OCI-LY3 (cell line): ENCODE measurements around the gene RIBC2.

ENCODE experiments used
- EZH2phosphoT487 ChIP-seq: fragments of 200-600 bp; shearing (Covaris generic); IDR thresholded peaks from 2 replicates; pipeline ENCODE4 v1.6.1; 2018; ENCODE audit warnings: antibody characterized with exemption, mixed run types, low read depth
- TF ChIP-seq, protein P1 (sequence below): fragments of 200-600, 300-600 bp; sonication (generic); IDR thresholded peaks from 2 replicates; pipeline ENCODE4 v1.5.1; 2014; ENCODE audit warnings: antibody characterized with exemption, low read length, low read depth

DNA sequence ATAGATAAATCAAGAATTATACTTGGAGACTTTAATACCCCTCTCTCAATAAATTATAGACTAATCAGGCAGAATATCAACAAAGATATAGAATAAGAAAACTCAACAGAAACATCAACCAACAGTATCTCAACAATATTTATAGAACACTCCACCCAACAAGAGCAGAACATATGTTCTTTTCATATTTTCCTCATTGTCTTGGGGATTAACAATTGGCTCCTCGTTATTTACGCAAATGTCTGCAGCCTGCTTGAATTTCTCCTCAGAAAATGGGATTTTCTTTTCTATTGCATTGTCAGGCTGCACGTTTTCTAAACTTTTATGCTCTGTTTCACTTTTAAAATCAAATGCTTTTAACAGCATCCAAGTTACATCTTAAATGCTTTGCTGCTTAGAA is 52.1 kb downstream of the RIBC2 start:
- TF ChIP-seq, protein P1, sequence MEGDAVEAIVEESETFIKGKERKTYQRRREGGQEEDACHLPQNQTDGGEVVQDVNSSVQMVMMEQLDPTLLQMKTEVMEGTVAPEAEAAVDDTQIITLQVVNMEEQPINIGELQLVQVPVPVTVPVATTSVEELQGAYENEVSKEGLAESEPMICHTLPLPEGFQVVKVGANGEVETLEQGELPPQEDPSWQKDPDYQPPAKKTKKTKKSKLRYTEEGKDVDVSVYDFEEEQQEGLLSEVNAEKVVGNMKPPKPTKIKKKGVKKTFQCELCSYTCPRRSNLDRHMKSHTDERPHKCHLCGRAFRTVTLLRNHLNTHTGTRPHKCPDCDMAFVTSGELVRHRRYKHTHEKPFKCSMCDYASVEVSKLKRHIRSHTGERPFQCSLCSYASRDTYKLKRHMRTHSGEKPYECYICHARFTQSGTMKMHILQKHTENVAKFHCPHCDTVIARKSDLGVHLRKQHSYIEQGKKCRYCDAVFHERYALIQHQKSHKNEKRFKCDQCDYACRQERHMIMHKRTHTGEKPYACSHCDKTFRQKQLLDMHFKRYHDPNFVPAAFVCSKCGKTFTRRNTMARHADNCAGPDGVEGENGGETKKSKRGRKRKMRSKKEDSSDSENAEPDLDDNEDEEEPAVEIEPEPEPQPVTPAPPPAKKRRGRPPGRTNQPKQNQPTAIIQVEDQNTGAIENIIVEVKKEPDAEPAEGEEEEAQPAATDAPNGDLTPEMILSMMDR = no peak
- TF ChIP-seq EZH2phosphoT487 = no peak
